Endometrial microvascular endothelial cells (primary cell): ENCODE results near the gene GALNT13. TPM values are rescaled to one million over a fixed set of nuclear protein-coding genes. Genes with fewer than 3 reads are reported as not detected.

Experiments used
- in situ Hi-C: cut with HindIII; loops from 2 replicates; pipeline ENCODE4 v1.10.0; 2017; ENCODE audit warnings: low sequenced_read_pairs, low pct_unique_long_range_greater_than_20kb; ENCODE audit errors: inconsistent ontology term
- total RNA-seq: library from RNA; depleted of rRNA; stranded (reverse); fragments of >200 nt; gene quantifications from one replicate; pipeline ENCODE4 v1.2.3, GENCODE V29; 2015; ENCODE audit errors: inconsistent ontology term

The GALNT13 gene
- total RNA-seq, 1 donor from 2014 or later: not detected

GRCh38 chr2:153939124-153939796, 67.5 kb downstream of the GALNT13 start:
- in situ Hi-C loops: no loop called here

- in situ Hi-C loops: no loop called here
Measured at GRCh38 chr2:153940511-153940910, 68.8 kb downstream of the GALNT13 start.

GRCh38 chr2:153944800-153945199, 73.1 kb downstream of the GALNT13 start:
- in situ Hi-C loops: no loop called here

DNA sequence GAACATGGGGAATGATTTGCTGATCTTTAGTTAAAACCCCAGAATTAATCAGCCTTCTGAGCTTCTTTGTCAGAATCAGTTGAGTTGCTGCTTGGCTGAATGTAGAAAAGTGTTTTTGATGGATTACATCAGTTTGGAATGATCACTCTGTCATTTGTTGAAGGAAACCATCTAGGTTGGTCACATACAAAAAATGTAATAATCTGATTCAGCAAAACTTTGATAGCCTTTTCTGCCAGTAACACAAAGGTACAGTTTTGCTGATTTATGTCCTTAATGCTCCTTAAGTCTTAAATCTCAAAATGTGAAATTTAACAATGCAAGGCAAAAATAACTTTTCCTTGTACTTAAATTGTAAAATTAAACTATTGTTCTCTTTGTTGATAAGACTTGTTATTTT, 74.3 kb downstream of the GALNT13 start:
- in situ Hi-C loops: no loop called here

DNA sequence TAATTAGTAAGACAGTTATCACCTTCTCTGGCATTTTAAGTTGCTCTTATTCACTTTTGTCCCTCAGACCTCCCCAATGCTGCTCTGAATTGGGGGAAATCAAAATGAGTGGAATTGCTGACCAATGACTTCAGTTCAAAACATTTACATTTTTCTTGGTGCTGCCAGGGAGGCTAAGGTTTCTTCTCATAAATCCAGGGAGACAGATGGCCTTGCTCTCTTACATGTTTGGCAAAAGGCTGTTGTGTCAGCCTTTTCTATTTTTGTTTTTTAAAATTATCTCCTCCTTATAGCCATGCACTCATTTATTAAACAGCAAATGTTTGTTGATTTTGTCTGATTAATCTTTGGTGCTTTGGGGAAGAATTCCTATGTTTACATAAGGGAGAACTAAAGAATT, 82.0 kb downstream of the GALNT13 start:
- in situ Hi-C loops: no loop called here

DNA sequence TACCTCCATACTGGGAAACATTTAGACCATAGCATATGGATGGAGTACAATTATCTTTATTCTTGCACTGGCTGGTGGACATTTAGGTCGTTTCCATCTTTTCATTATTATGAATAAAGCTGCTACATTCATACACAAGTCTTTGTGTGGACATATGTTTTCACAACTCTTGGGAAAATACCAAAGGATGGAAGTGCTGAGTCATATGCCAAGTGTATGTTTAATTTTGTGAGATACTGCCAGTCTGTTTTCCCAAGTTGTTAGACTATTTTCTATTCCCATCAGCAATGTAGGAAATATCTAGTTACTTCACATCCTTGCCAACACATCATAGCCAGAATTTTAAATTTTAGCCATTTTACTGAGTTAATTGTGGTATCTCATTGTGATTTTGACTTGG, 91.5 kb downstream of the GALNT13 start:
- in situ Hi-C loops: no loop called here

DNA sequence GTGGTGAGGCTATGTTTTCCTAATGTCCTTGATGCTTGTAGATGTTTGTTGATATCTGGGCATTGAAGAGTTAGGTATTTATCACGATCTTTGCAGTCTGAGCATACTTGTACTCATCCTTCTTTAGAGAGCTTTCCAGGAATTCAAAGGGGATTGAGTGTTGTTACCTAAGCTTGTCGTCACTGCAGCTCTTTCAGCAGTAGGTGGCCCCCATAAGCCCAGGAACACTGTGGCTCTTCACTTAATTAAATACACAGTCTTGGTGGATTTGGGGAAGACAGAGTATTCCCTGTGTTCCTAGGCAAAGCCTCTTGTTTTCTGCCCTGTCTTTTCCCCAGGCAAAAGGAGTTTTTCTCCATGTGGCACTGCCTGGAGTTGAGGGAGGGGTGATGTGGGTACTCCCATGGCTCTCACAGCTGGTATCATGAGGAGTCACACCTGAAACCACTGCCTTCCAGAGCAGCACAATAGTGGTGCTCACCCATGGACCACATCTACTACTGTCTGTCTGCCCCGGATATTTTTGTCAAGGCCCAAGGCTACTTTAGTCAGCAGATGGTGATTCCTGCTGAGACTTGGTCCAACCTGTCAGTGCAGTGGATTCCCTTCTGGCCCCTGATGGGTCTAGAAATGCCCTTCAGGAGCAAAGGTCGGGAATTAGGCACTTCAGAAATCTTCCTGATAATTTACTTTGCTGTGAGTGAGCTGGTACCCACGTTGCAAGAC, 95.7 kb downstream of the GALNT13 start:
- in situ Hi-C loops: no loop called here

- in situ Hi-C loops: no loop called here
Measured at GRCh38 chr2:153971250-153971649, 99.5 kb downstream of the GALNT13 start.

GRCh38 chr2:153971855-153972254, 100.1 kb downstream of the GALNT13 start:
- in situ Hi-C loops: no loop called here

GRCh38 chr2:153972412-153972811, 100.7 kb downstream of the GALNT13 start:
- in situ Hi-C loops: no loop called here

GRCh38 chr2:153986488-153987229, 114.9 kb downstream of the GALNT13 start:
- in situ Hi-C loops: no loop called here

- in situ Hi-C loops: no loop called here
Measured at GRCh38 chr2:153990771-153991170, 119.0 kb downstream of the GALNT13 start.

- in situ Hi-C loops: no loop called here
Measured at GRCh38 chr2:154013514-154013913, 141.8 kb downstream of the GALNT13 start.

DNA sequence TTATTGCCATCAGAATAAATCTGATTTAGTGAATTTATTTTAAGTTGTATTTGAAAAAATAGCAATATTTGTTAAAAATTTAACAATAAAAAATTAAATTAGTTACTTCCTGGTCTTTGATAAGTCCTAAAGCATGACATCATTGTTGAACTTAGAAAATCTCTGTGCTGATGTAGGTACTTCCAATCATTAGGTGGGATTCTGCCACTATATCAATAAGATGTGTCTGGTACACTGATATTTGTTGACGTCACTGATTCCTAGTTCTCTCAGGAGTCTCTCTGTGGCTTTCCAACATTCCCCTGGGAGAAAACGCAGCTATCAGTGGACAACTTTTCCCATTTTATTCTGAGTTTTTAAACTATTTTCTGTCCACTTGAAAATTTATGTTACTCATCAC, 143.5 kb downstream of the GALNT13 start:
- in situ Hi-C loops: no loop called here

- in situ Hi-C loops: no loop called here
Measured at GRCh38 chr2:154029504-154029903, 157.8 kb downstream of the GALNT13 start.

GRCh38 chr2:154032220-154032619, 160.5 kb downstream of the GALNT13 start:
- in situ Hi-C loops: no loop called here

DNA sequence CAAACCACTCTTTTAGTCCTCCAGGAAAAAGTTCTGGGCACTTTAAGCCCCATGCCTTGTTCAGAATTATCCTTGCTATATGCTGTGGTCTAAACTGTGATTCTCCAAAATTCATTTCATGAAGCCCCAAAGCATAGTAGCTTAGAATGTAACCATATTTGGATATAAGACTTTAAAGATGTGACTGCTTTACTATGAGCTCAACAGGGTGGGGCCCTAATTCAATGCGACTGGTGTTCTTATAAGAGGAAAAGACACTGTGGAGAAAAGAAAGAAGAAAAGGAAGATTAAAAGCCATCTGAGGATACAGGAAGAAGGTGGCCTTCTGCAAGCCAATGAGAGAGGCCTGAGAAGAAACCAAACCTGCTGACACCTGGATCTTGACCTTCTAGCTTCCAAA, 174.8 kb downstream of the GALNT13 start:
- in situ Hi-C loops: no loop called here

DNA sequence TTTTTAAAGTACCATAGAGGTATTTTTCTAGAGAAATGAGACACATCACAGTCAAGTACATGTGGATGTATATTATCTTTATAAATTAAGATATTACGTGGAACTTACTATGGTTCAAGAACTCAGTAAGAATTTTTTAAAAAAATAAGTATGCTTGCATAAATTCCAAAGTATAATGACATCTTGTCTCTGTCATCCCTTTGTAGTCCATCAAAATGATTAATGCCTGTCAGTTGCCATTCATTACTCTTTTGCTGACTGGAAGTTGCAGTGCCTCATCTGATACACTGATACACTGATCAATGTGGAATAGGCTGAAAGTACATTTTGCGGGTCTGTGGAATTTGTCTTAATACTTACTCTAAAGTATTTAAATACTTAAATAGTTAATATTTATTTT, 177.2 kb downstream of the GALNT13 start:
- in situ Hi-C loops: no loop called here

DNA sequence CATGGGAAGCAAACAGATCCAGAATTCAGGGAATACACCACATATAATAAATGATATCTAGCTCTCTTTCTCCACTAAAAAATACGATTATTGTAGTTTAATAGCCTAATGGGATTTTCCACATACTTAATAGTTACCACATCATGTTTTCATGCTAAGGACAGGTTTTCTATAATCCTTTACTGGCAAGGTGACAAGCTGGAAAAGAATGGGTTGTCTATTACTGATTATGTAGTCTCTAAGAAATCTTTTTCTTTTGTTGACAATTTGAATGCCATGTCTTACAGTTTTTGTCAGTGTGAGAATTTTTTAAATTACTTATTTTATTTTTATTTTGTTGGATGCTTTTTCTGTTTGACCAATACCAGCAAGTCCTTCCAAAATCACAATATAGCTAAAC, 177.8 kb downstream of the GALNT13 start:
- in situ Hi-C loops: no loop called here

- in situ Hi-C loops: no loop called here
Measured at GRCh38 chr2:154067124-154067523, 195.4 kb downstream of the GALNT13 start.
